ENCODE measurements around the gene CERCAM. TPM values are rescaled to one million over a fixed set of nuclear protein-coding genes. Genes with fewer than 3 reads are reported as not detected.
"Not testable (repeated sequence)": the region's sequence is repeated elsewhere in the genome, so short reads cannot be mapped to it uniquely, and the experiment has no call there.

CERCAM gene
- total RNA-seq, 4 donors from 2014 or later = 3.3 to 16.5 (median 5.9) TPM

DNA sequence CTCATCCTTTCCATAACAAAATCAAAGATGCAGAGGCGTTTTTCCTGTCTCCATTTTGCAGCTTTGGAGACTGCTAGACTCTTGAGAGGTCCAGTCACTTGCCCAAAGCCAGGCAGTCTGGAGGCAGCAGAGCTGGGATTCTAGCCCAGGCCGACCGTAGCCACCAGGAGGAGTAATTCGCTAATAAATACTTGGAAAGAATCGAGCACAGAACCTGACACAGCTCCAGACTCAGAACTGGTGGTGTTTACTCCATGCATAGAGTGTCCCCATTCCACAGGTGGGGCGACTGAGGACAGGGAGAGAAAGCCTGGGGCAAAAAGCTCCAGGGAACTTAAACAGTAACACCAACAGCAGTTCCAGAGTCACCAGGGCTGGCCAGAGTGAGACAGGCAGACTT, 10.7 kb upstream of the CERCAM start:
- Histone ChIP-seq H3K27ac (no peak overlapping the region), H3K9me3 (no peaks in the 10 kb centered on the region), H3K36me3 (no peaks in the 10 kb centered on the region), H3K27me3 (no peaks in the 10 kb centered on the region), H3K4me3 (no peak overlapping the region), H3K4me1 (no peaks in the 10 kb centered on the region)
- TF ChIP-seq POLR2A (IDR thresholded peaks at IDR 0.05) = no peak
- peak in 1 of 6 experiments; percentile 12 for TF ChIP-seq CTCF (IDR thresholded peaks at IDR 0.05)
- DNase-seq = no peak

GRCh38 chr9:128411364-128412119, 9.1 kb upstream of the CERCAM start:
- H3K36me3 ChIP-seq = no peaks in the 10 kb centered on the region
- TF ChIP-seq POLR2A (IDR thresholded peaks at IDR 0.05) = no peak
- TF ChIP-seq CTCF (IDR thresholded peaks at IDR 0.05) = no peak
- H3K27ac ChIP-seq = no peak overlapping the region
- H3K4me1 ChIP-seq = no peaks in the 10 kb centered on the region
- no peak overlapping the region for H3K4me3 ChIP-seq
- DNase-seq = no peak
- no peaks in the 10 kb centered on the region for H3K27me3 ChIP-seq
- no peaks in the 10 kb centered on the region for H3K9me3 ChIP-seq

DNA sequence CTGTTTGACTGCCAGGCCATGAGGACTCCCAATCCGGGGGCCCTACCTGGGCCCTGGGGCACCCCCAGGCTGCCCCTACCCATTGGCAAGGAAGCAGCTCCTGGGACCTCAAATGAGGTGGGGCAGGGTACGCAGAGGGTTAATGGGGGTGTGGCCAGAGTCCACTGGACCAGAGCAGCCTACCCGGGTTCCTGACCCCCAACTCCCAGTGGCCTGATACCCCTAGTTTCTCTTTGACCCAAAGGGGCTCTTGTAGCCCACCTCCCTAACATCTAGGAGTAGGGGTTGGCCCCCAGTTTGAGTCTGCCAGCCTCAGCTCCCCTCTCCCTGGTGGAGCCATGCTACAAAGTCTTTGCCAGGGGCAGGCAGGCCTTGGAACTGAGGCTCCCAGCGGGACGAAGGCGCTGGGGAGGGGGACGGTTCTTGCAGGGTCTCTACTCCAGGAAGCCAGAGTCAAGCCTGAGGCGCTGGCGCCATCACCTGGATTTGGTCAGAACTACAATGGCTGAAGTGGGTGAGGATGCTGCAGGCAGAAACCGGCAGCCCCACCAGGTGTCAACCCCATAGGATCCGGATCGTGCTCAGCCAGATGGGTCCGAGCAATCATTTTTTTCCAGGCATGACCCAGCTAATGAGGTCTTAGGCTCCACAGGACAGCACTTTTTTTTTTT, 8.4 kb upstream of the CERCAM start:
- Histone ChIP-seq H3K4me3 (no peak overlapping the region), H3K27ac (no peak overlapping the region), H3K9me3 (no peaks in the 10 kb centered on the region), H3K36me3 (no peaks in the 10 kb centered on the region), H3K4me1 (no peaks in the 10 kb centered on the region), H3K27me3 (no peaks in the 10 kb centered on the region)
- TF ChIP-seq CTCF (IDR thresholded peaks at IDR 0.05) (peak in 5 of 6 experiments; percentile 21 to 48 (median 41)), POLR2A (IDR thresholded peaks at IDR 0.05) (no peak)
- DNase-seq = peak; percentile 21 to 61 (median 56)

GRCh38 chr9:128413728-128414127, 6.9 kb upstream of the CERCAM start:
- DNase-seq, H3K4me1 ChIP-seq, H3K27me3 ChIP-seq, H3K36me3 ChIP-seq, H3K27ac ChIP-seq, H3K9me3 ChIP-seq, H3K4me3 ChIP-seq: not testable (repeated sequence)

DNA sequence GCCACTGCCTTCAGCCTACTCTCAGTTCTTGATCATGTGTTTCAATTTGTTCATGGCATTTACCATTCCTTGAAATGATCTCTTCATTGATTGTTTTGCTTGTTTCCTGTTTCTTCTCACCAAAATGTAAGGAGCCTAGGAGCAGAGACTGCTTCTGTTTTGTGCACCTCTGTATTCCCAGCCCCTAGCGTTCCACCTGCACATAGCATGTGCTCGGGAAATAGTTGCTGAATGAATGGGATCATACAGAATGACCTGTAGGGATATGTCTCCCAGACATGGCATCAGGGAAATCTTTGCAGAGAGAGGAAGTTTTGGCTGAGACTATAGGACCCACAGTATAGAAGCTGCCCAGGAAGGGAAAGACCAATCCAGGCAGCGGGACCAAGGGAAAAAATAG, 6.2 kb upstream of the CERCAM start:
- H3K27ac ChIP-seq = no peak overlapping the region
- peaks cover 0 to 7% (median 5%) of the 10 kb centered on the region in 4 donors for H3K4me1 ChIP-seq
- H3K9me3 ChIP-seq = no peaks in the 10 kb centered on the region
- H3K4me3 ChIP-seq = no peak overlapping the region
- peaks cover 0 to 2% of the 10 kb centered on the region in 2 donors for H3K27me3 ChIP-seq
- no peaks in the 10 kb centered on the region for H3K36me3 ChIP-seq
- no peak for DNase-seq
- TF ChIP-seq CTCF (IDR thresholded peaks at IDR 0.05) = peak in 1 of 6 experiments; percentile 24
- TF ChIP-seq POLR2A (IDR thresholded peaks at IDR 0.05) = no peak

- H3K27ac ChIP-seq = no peak overlapping the region
- no peak overlapping the region for H3K4me3 ChIP-seq
Observed at GRCh38 chr9:128415281-128415680, 5.4 kb upstream of the CERCAM start.

More at GRCh38 chr9:128415281-128415680, 5.4 kb upstream of the CERCAM start:
- peaks cover 0 to 2% (median 0%) of the 10 kb centered on the region in 4 donors for H3K9me3 ChIP-seq
- DNase-seq = no peak
- peaks cover 0 to 8% of the 10 kb centered on the region in 2 donors for H3K27me3 ChIP-seq
- H3K4me1 ChIP-seq = peaks cover 0 to 14% (median 10%) of the 10 kb centered on the region in 4 donors
- TF ChIP-seq CTCF (IDR thresholded peaks at IDR 0.05) (no peak), POLR2A (IDR thresholded peaks at IDR 0.05) (no peak)
- no peaks in the 10 kb centered on the region for H3K36me3 ChIP-seq
